Keratinocyte (primary cell): ENCODE data around the gene TSACC.

Source experiments
- EZH2 ChIP-seq: IDR thresholded peaks from one replicate; pipeline ENCODE4 v1.6.1; 2012; ENCODE audit warnings: inconsistent platforms, mild to moderate bottlenecking, low read length, moderate library complexity
- TF ChIP-seq, protein P1 (sequence below), 3 experiments: IDR thresholded peaks in 1 of 3; conservative IDR thresholded peaks in 1 of 3; optimal IDR thresholded peaks in 1 of 3; 2 replicates in 2 of 3; 3 replicates in 1 of 3; pipeline versions ENCODE3 to v1.5.1; 2011; ENCODE audit warnings: low read length in 3 of 3, mild to moderate bottlenecking in 3 of 3, moderate library complexity in 2 of 3, control low read depth in 1 of 3, inconsistent platforms in 1 of 3; ENCODE audit not compliant: insufficient read depth in 2 of 3; ENCODE audit errors: extremely low read depth in 1 of 3

DNA sequence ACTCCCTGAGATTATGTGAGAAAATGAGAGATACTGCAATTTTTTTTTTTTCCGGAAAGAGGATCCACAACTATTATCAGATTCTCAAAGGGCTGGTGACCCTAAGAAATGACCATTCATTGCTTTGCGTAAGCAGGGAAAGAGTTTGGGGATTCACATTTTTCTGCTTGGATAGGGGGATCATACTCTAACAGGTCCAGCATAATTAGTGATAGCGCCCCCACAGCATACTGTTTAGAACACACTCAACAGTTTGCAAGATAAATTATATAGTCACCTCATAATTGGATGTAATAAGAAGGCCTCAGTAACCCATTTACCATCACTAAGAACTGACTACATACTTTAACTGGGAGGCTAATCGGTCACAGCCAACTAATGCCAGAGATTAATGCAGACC is 2.1 kb upstream of the TSACC start:
- TF ChIP-seq, protein P1, sequence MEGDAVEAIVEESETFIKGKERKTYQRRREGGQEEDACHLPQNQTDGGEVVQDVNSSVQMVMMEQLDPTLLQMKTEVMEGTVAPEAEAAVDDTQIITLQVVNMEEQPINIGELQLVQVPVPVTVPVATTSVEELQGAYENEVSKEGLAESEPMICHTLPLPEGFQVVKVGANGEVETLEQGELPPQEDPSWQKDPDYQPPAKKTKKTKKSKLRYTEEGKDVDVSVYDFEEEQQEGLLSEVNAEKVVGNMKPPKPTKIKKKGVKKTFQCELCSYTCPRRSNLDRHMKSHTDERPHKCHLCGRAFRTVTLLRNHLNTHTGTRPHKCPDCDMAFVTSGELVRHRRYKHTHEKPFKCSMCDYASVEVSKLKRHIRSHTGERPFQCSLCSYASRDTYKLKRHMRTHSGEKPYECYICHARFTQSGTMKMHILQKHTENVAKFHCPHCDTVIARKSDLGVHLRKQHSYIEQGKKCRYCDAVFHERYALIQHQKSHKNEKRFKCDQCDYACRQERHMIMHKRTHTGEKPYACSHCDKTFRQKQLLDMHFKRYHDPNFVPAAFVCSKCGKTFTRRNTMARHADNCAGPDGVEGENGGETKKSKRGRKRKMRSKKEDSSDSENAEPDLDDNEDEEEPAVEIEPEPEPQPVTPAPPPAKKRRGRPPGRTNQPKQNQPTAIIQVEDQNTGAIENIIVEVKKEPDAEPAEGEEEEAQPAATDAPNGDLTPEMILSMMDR (optimal IDR thresholded peaks at IDR 0.05 in 1 of 3, IDR thresholded peaks at IDR 0.05 in 1 of 3, conservative IDR thresholded peaks at IDR 0.05 in 1 of 3; ENCODE audit: extremely low read depth in 1 of 3, insufficient read depth in 2 of 3, low read length in 3 of 3): peak; percentile 7 to 21 (median 9)
- no peak for TF ChIP-seq EZH2
